ENCODE results near the gene MTSS2.

MTSS2 gene

GRCh38 chr16:70705056-70705455 is 19.2 kb upstream of the MTSS2 start:
- Histone ChIP-seq H3K79me2 (ENCODE audit: control insufficient read depth, insufficient read depth, low read length, unreplicated experiment) (no peaks in the 10 kb centered on the region), H3K36me3 (ENCODE audit: insufficient read depth, low read length) (no peaks in the 10 kb centered on the region), H3K4me3 (ENCODE audit: low read depth, low read length) (no peak overlapping the region), H3K4me1 (ENCODE audit: control insufficient read depth, insufficient read depth, low read length, unreplicated experiment) (peaks cover 41% of the 10 kb centered on the region), H3K27me3 (ENCODE audit: insufficient read depth, low read length) (no peaks in the 10 kb centered on the region), H3K27ac (ENCODE audit: low read depth, low read length) (no peak overlapping the region), H2AFZ (ENCODE audit: low read length, unreplicated experiment) (no peak overlapping the region)

GRCh38 chr16:70704586-70704985 is 18.7 kb upstream of the MTSS2 start:
- Histone ChIP-seq H2AFZ (ENCODE audit: low read length, unreplicated experiment) (no peak overlapping the region), H3K4me3 (ENCODE audit: low read depth, low read length) (no peak overlapping the region), H3K36me3 (ENCODE audit: insufficient read depth, low read length) (no peaks in the 10 kb centered on the region), H3K4me1 (ENCODE audit: control insufficient read depth, insufficient read depth, low read length, unreplicated experiment) (peaks cover 41% of the 10 kb centered on the region), H3K79me2 (ENCODE audit: control insufficient read depth, insufficient read depth, low read length, unreplicated experiment) (no peaks in the 10 kb centered on the region), H3K27me3 (ENCODE audit: insufficient read depth, low read length) (no peaks in the 10 kb centered on the region), H3K27ac (ENCODE audit: low read depth, low read length) (no peak overlapping the region)

DNA sequence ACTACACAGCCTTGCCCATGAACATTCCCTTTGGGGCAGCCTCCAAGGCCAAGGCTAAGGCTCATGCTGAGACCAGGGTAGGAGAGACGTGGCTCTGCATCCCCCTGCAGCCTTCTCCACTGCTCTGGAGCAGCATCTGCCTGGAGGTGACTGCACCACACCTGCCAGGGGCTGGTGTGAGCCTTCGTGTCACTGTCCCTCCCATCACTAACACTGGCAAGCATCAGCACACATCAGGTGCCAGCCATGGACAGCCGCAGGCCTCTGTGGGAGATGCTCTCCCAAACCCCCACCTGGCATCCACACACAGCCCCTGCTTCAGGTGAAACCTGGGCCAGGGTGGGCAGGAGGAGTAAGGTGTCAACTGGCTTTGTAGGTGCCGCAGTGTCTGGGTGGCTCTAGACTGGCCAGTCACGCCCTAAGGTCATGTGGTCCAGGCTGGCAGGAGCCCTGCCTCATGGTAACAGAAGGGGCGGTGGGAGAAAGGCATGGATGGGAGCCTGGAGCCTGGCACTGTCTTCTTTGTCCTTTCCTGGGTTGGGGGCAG is 18.1 kb upstream of the MTSS2 start:
- H3K36me3 ChIP-seq (ENCODE audit: insufficient read depth, low read length), result no peaks in the 10 kb centered on the region
- H3K27ac ChIP-seq (ENCODE audit: low read depth, low read length), result 0 out of 2 replicates have a peak overlapping the region, but pooled peaks have one; percentile 0
- H3K79me2 ChIP-seq (ENCODE audit: control insufficient read depth, insufficient read depth, low read length, unreplicated experiment), result no peaks in the 10 kb centered on the region
- H3K4me1 ChIP-seq (ENCODE audit: control insufficient read depth, insufficient read depth, low read length, unreplicated experiment), result peaks cover 41% of the 10 kb centered on the region
- H2AFZ ChIP-seq (ENCODE audit: low read length, unreplicated experiment), result no peak overlapping the region
- no peak overlapping the region for H3K4me3 ChIP-seq (ENCODE audit: low read depth, low read length)
- H3K27me3 ChIP-seq (ENCODE audit: insufficient read depth, low read length), result no peaks in the 10 kb centered on the region

DNA sequence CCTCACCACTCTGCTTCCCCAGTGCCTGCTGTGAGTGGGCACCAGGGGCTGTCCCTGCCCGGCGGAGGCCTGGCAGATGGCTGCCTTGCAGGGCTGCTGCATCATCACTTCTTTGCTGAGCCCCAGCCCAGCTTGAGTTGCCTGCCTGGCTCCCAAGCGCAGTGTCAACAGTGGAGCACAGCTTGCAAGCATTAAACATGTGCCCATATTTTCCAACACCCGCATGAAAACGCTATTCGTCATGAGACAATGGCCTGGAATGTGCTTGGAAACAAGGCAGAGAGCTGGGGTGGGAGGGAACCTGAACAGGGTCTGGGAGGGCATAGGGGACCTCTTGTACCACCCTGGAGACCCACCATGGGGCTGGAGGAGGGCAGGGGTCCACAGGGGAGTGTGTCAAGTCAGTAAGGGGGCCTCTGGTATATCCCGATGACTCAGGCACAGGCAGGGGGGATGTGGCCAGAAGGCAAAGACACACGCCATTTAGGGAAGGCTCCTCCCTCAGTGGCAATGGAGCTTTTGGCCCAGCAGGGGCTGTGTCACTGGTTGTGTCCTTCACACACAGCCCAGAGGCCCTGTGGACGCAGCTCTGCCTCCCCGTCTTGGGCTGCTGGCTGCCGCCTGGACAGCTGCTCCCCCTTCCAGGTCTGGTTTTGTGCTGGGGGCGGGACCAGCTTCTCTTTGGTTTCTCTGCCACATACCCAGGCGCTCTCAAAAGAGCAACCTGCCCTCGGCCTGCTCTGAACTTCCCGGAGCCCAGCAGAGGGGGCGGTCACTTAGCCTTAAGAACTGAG is 17.4 kb upstream of the MTSS2 start:
- H3K27ac ChIP-seq (ENCODE audit: low read depth, low read length), result peak overlapping the region; percentile 0; the same call in 1 of the 2 replicates
- no peaks in the 10 kb centered on the region for H3K79me2 ChIP-seq (ENCODE audit: control insufficient read depth, insufficient read depth, low read length, unreplicated experiment)
- H3K27me3 ChIP-seq (ENCODE audit: insufficient read depth, low read length), result no peaks in the 10 kb centered on the region
- no peak overlapping the region for H2AFZ ChIP-seq (ENCODE audit: low read length, unreplicated experiment)
- no peak overlapping the region for H3K4me3 ChIP-seq (ENCODE audit: low read depth, low read length)
- H3K36me3 ChIP-seq (ENCODE audit: insufficient read depth, low read length), result peaks cover 4% of the 10 kb centered on the region; the same call in 1 of the 2 replicates
- peaks cover 41% of the 10 kb centered on the region for H3K4me1 ChIP-seq (ENCODE audit: control insufficient read depth, insufficient read depth, low read length, unreplicated experiment)

- no peak overlapping the region for H3K4me3 ChIP-seq (ENCODE audit: low read depth, low read length)
- no peaks in the 10 kb centered on the region for H3K79me2 ChIP-seq (ENCODE audit: control insufficient read depth, insufficient read depth, low read length, unreplicated experiment)
- peak overlapping the region; percentile 0; the same call in 1 of the 2 replicates for H3K27ac ChIP-seq (ENCODE audit: low read depth, low read length)
- peaks cover 41% of the 10 kb centered on the region for H3K4me1 ChIP-seq (ENCODE audit: control insufficient read depth, insufficient read depth, low read length, unreplicated experiment)
- H2AFZ ChIP-seq (ENCODE audit: low read length, unreplicated experiment), result no peak overlapping the region
- peaks cover 4% of the 10 kb centered on the region; the same call in 1 of the 2 replicates for H3K36me3 ChIP-seq (ENCODE audit: insufficient read depth, low read length)
- no peaks in the 10 kb centered on the region for H3K27me3 ChIP-seq (ENCODE audit: insufficient read depth, low read length)
These were observed 16.8 kb upstream of the MTSS2 start for GRCh38 chr16:70702624-70703023.

GRCh38 chr16:70701998-70702397 is 16.1 kb upstream of the MTSS2 start:
- Histone ChIP-seq H3K36me3 (ENCODE audit: insufficient read depth, low read length) (peaks cover 4% of the 10 kb centered on the region; the same call in 1 of the 2 replicates), H2AFZ (ENCODE audit: low read length, unreplicated experiment) (no peak overlapping the region), H3K27ac (ENCODE audit: low read depth, low read length) (no peak overlapping the region), H3K27me3 (ENCODE audit: insufficient read depth, low read length) (no peaks in the 10 kb centered on the region), H3K79me2 (ENCODE audit: control insufficient read depth, insufficient read depth, low read length, unreplicated experiment) (no peaks in the 10 kb centered on the region), H3K4me3 (ENCODE audit: low read depth, low read length) (no peak overlapping the region), H3K4me1 (ENCODE audit: control insufficient read depth, insufficient read depth, low read length, unreplicated experiment) (peaks cover 35% of the 10 kb centered on the region)

DNA sequence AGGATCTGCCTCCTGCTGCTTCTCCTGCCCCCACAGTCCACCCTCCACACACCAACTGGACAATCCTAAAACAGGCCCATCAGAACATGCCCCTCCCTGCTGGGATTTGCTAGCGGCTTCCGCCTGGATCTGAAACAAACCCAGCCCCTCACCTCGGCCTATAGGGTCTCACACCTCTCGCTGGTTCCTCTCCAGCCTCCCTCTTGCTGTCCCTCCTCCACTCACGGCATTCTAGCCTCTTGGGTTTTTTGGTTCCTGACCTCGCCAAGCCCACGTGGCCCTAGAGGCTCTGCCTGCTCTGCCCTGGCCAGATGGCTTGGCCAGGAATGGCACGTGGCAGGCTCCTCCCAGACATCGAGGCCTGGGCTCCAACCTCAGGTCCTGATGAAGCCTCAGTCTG is 15.7 kb upstream of the MTSS2 start:
- H3K4me1 ChIP-seq (ENCODE audit: control insufficient read depth, insufficient read depth, low read length, unreplicated experiment), result peaks cover 31% of the 10 kb centered on the region
- no peaks in the 10 kb centered on the region for H3K27me3 ChIP-seq (ENCODE audit: insufficient read depth, low read length)
- H3K79me2 ChIP-seq (ENCODE audit: control insufficient read depth, insufficient read depth, low read length, unreplicated experiment), result no peaks in the 10 kb centered on the region
- H3K27ac ChIP-seq (ENCODE audit: low read depth, low read length), result no peak overlapping the region
- H3K36me3 ChIP-seq (ENCODE audit: insufficient read depth, low read length), result peaks cover 4% of the 10 kb centered on the region; the same call in 1 of the 2 replicates
- no peak overlapping the region for H3K4me3 ChIP-seq (ENCODE audit: low read depth, low read length)
- H2AFZ ChIP-seq (ENCODE audit: low read length, unreplicated experiment), result no peak overlapping the region

- peaks cover 4% of the 10 kb centered on the region; the same call in 1 of the 2 replicates for H3K36me3 ChIP-seq (ENCODE audit: insufficient read depth, low read length)
- no peak overlapping the region for H3K27ac ChIP-seq (ENCODE audit: low read depth, low read length)
- no peak overlapping the region for H2AFZ ChIP-seq (ENCODE audit: low read length, unreplicated experiment)
- H3K4me1 ChIP-seq (ENCODE audit: control insufficient read depth, insufficient read depth, low read length, unreplicated experiment), result peaks cover 25% of the 10 kb centered on the region
- H3K27me3 ChIP-seq (ENCODE audit: insufficient read depth, low read length), result no peaks in the 10 kb centered on the region
- no peaks in the 10 kb centered on the region for H3K79me2 ChIP-seq (ENCODE audit: control insufficient read depth, insufficient read depth, low read length, unreplicated experiment)
- no peak overlapping the region for H3K4me3 ChIP-seq (ENCODE audit: low read depth, low read length)
These were observed 15.2 kb upstream of the MTSS2 start for GRCh38 chr16:70701036-70701435.

GRCh38 chr16:70700101-70701020 is 14.5 kb upstream of the MTSS2 start:
- H3K36me3 ChIP-seq (ENCODE audit: insufficient read depth, low read length), result peaks cover 4% of the 10 kb centered on the region; the same call in 1 of the 2 replicates
- no peak overlapping the region for H2AFZ ChIP-seq (ENCODE audit: low read length, unreplicated experiment)
- no peak overlapping the region for H3K27ac ChIP-seq (ENCODE audit: low read depth, low read length)
- H3K79me2 ChIP-seq (ENCODE audit: control insufficient read depth, insufficient read depth, low read length, unreplicated experiment), result no peaks in the 10 kb centered on the region
- no peaks in the 10 kb centered on the region for H3K27me3 ChIP-seq (ENCODE audit: insufficient read depth, low read length)
- H3K4me1 ChIP-seq (ENCODE audit: control insufficient read depth, insufficient read depth, low read length, unreplicated experiment), result peaks cover 28% of the 10 kb centered on the region
- H3K4me3 ChIP-seq (ENCODE audit: low read depth, low read length), result no peak overlapping the region

- no peak overlapping the region for H3K4me3 ChIP-seq (ENCODE audit: low read depth, low read length)
- H3K36me3 ChIP-seq (ENCODE audit: insufficient read depth, low read length), result peaks cover 4% of the 10 kb centered on the region; the same call in 1 of the 2 replicates
- H3K79me2 ChIP-seq (ENCODE audit: control insufficient read depth, insufficient read depth, low read length, unreplicated experiment), result no peaks in the 10 kb centered on the region
- peaks cover 28% of the 10 kb centered on the region for H3K4me1 ChIP-seq (ENCODE audit: control insufficient read depth, insufficient read depth, low read length, unreplicated experiment)
- no peak overlapping the region for H3K27ac ChIP-seq (ENCODE audit: low read depth, low read length)
- no peaks in the 10 kb centered on the region for H3K27me3 ChIP-seq (ENCODE audit: insufficient read depth, low read length)
- no peak overlapping the region for H2AFZ ChIP-seq (ENCODE audit: low read length, unreplicated experiment)
These were observed 13.8 kb upstream of the MTSS2 start for GRCh38 chr16:70699696-70700095.

All from ACC112 (cell line).